Hepatocyte (in vitro differentiated cells): ENCODE measurements around the gene BBS9.

Experiments used
- CTCF ChIP-seq: fragments of 200-600 bp; sonication (generic); IDR thresholded peaks from 2 replicates; pipeline ENCODE4 v1.5.1; 2016; ENCODE audit warnings: antibody characterized with exemption, mild to moderate bottlenecking; ENCODE audit not compliant: poor library complexity
- EZH2 ChIP-seq: fragments of 200-600 bp; sonication (generic); IDR thresholded peaks from 2 replicates; pipeline ENCODE4 v1.6.1; 2016; ENCODE audit warnings: antibody characterized with exemption, mild to moderate bottlenecking, borderline replicate concordance

- no peak for TF ChIP-seq CTCF
- no peak for TF ChIP-seq EZH2
These were observed 65.9 kb downstream of the BBS9 start for GRCh38 chr7:33195264-33195663.
